Heart right ventricle (tissue), 16 donors: ENCODE results near the gene STARD8. TPM values are rescaled to one million over a fixed set of nuclear protein-coding genes. Genes with fewer than 3 reads are reported as not detected.

Experiments
- ATAC-seq, 8 donors: fragments of 200-7000 bp; cut with Tn5 transposase; one replicate each; pipeline ENCODE4 v1.9.1; 2020; ENCODE audit warnings: mild to moderate bottlenecking in 8 of 8, moderate library complexity in 8 of 8, moderate number of reproducible peaks in 1 of 8
- DNase-seq, 2 donors: peaks; one replicate each; pipeline ENCODE4 v3.0.0-alpha.2; 2020
- H3K27ac ChIP-seq, 10 donors: fragments of 200-600 bp; sonication (generic) in 2 of 10; one replicate each; pipeline versions ENCODE4 v1.5.0 to v1.8.0; 2020 to 2022; ENCODE audit warnings: mild to moderate bottlenecking in 3 of 10
- H3K27me3 ChIP-seq, 7 donors: fragments of 200-600 bp; one replicate each; pipeline ENCODE4 v1.8.0; 2021 to 2022; ENCODE audit warnings: mild to moderate bottlenecking in 2 of 7
- H3K36me3 ChIP-seq, 9 donors: fragments of 200-600 bp; sonication (generic) in 1 of 9; one replicate each; pipeline versions ENCODE4 v1.5.0 to v1.8.0; 2020 to 2022; ENCODE audit warnings: mild to moderate bottlenecking in 2 of 9
- H3K4me1 ChIP-seq, 9 donors: fragments of 200-600 bp; sonication (generic) in 1 of 9; one replicate each; pipeline versions ENCODE4 v1.5.0 to v1.8.0; 2020 to 2022; ENCODE audit warnings: mild to moderate bottlenecking in 4 of 9
- H3K4me3 ChIP-seq, 10 donors: fragments of 200-600 bp; sonication (generic) in 2 of 10; one replicate each; pipeline versions ENCODE4 v1.5.0 to v1.8.0; 2020 to 2022; ENCODE audit warnings: mild to moderate bottlenecking in 7 of 10, moderate library complexity in 2 of 10
- H3K9me3 ChIP-seq, 11 donors: fragments of 200-600 bp in 10 of 11; sonication (generic) in 2 of 11; one replicate each; pipeline versions ENCODE4 v1.5.0 to v1.8.0; 2013 to 2022; ENCODE audit warnings: mild to moderate bottlenecking in 2 of 11, control low read depth in 1 of 11, moderate library complexity in 1 of 11
- WGBS, 2 donors: extraction: QIAGEN DNeasy Blood & Tissue Kit; methylation state at CpG; one replicate each; pipeline ENCODE4 v1.1.7; 2013; ENCODE audit warnings: inconsistent platforms in 1 of 2; 5-methylcytosine and 5-hydroxymethylcytosine counted together
- intact Hi-C, 10 donors: fragments of 100-400 bp; cut with DNase I; formaldehyde crosslinking; loops; one replicate each; pipeline versions ENCODE4 v1.11.1 to v1.14.2; 2022
- polyA plus RNA-seq, 2 donors: library from polyadenylated mRNA; stranded (reverse); fragments of 200-250 nt; gene quantifications; one replicate each; pipeline ENCODE4 v1.2.3, GENCODE V29; 2013
- total RNA-seq, 10 donors: library from RNA; stranded (reverse); fragmentation: NEBNext Ultra II Directional in 3 of 10; extraction: Animal tissue kit (Norgen Biotek cat#: 25700) in 3 of 10; gene quantifications; one replicate each; pipeline versions ENCODE4 v1.2.1 to v1.2.4, GENCODE V29; 2021 to 2023
- TF ChIP-seq, protein P1 (sequence below), 9 donors: fragments of 200-600 bp; sonication (generic) in 2 of 9; IDR thresholded peaks; one replicate each; pipeline versions ENCODE4 v1.5.0 to v1.8.0; 2021 to 2022; ENCODE audit warnings: antibody characterized with exemption in 9 of 9, mild to moderate bottlenecking in 5 of 9, moderate library complexity in 1 of 9
- donor health status: Arrhythmogenic right ventricular cardiomyopathy.
- donor health status: ischemic (EF 13 %, LVEDD 7.1; RV severe dilation, severe dysfunction).
- donor health status: healthy with polysubstance abuse.
- donor health status: DM: no; HTN: yes; CAD: no.
- donor health status: DM: no; HTN: no; CAD: no.
- donor health status: ischemic (EF 25% LVEDD 6.9; RV normal size, moderate dysfunction).
- donor health status: ischemic (EF 25% LVEDD 5.7; RV mildly dilated, moderate dysfunction).
- donor health status: healthy.
- donor health status: DM: yes; HTN: yes; CAD: no.
- donor health status: Ischemic cardiomyopathy.
- donor health status: ischemic (EF 35%, LVEDD 5.7; RV mildly dilated, moderate dysfunction).
- donor health status: nonischemic (EF 11% LVEDD 7.7; RV severe dilation, severe dysfunction).
- donor health status: DM: yes; HTN: yes; CAD: no.
- donor health status: PGD.
- donor health status: ischemic (EF 29% LVEDD 5.4; RV normal size, mild dysfunction).
- donor health status: nonischemic (EF 23%, LVEDD 6.1; RV moderate dilation, normal function).

The STARD8 gene
- total and polyA plus RNA-seq, 12 donors: 4.7 to 11.7 (median 7.6) TPM

DNA sequence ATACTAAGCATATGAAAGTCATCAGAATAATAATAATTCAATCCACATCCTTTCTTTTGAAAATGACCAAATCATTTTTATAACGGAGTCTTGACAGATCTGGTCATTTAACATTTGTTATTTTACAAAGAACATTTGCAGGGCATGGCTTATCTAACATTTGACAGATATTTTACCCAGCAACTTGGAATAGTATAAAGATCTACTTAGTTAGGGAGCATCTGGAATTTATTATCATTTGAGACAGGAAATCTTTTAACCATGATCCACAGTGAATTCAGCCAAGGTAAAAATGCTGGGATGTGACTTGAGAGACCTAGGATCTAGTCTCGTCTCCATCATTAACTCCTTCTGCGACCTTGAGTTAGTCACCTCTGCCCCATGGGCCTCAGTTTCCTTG, 22.4 kb downstream of the STARD8 start:
- no peaks in the 10 kb centered on the region for H3K36me3 ChIP-seq
- H3K9me3 ChIP-seq: no peaks in the 10 kb centered on the region
- H3K27me3 ChIP-seq: peaks cover 0 to 13% (median 0%) of the 10 kb centered on the region in 7 donors
- no peak overlapping the region for H3K4me3 ChIP-seq
- H3K27ac ChIP-seq: peak overlapping the region in 2 of 10 donors; percentile 41 to 67
- intact Hi-C loops: loop anchor here in 1 of 10 donors (10.0 kb wide), 1 partner anchor 75 kb away; no protein-coding TSS in a partner anchor
- TF ChIP-seq, protein P1, sequence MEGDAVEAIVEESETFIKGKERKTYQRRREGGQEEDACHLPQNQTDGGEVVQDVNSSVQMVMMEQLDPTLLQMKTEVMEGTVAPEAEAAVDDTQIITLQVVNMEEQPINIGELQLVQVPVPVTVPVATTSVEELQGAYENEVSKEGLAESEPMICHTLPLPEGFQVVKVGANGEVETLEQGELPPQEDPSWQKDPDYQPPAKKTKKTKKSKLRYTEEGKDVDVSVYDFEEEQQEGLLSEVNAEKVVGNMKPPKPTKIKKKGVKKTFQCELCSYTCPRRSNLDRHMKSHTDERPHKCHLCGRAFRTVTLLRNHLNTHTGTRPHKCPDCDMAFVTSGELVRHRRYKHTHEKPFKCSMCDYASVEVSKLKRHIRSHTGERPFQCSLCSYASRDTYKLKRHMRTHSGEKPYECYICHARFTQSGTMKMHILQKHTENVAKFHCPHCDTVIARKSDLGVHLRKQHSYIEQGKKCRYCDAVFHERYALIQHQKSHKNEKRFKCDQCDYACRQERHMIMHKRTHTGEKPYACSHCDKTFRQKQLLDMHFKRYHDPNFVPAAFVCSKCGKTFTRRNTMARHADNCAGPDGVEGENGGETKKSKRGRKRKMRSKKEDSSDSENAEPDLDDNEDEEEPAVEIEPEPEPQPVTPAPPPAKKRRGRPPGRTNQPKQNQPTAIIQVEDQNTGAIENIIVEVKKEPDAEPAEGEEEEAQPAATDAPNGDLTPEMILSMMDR (IDR thresholded peaks at IDR 0.05): no peak
- no peak for DNase-seq
- peaks cover 0 to 35% (median 13%) of the 10 kb centered on the region in 9 donors for H3K4me1 ChIP-seq
- WGBS, 2 donors: 68 to 73% methylated on average over 3 of the region's 3 CpGs
- ATAC-seq: no peak

DNA sequence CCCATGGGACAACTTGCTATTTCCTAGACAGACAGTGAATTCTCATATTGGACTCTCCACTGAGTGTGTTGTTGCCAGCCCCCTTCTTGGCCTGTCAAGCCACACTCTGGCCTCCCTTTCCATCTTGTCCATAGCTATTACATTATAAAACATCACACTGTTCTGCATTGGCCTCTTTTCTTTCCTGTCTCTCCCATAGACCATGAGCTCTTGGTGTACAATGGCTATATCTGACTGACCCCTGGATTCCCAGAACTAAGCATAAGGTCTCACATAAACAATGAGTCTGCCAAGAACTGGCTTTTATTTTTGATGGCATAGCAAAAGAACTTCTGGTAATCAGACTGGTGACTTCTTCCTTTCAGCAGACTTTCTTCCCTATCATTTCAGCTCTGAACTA, 23.8 kb downstream of the STARD8 start:
- Histone ChIP-seq H3K4me3 (no peak overlapping the region), H3K4me1 (peaks cover 0 to 43% (median 13%) of the 10 kb centered on the region in 9 donors), H3K27me3 (peaks cover 0 to 11% (median 0%) of the 10 kb centered on the region in 7 donors), H3K9me3 (no peaks in the 10 kb centered on the region), H3K27ac (peak overlapping the region in 3 of 10 donors; percentile 39 to 73 (median 67)), H3K36me3 (no peaks in the 10 kb centered on the region)
- intact Hi-C loops: no loop called here
- peak in 4 of 8 donors; percentile 19 to 41 (median 30) for ATAC-seq
- TF ChIP-seq, protein P1 (IDR thresholded peaks at IDR 0.05): no peak
- DNase-seq: no peak

DNA sequence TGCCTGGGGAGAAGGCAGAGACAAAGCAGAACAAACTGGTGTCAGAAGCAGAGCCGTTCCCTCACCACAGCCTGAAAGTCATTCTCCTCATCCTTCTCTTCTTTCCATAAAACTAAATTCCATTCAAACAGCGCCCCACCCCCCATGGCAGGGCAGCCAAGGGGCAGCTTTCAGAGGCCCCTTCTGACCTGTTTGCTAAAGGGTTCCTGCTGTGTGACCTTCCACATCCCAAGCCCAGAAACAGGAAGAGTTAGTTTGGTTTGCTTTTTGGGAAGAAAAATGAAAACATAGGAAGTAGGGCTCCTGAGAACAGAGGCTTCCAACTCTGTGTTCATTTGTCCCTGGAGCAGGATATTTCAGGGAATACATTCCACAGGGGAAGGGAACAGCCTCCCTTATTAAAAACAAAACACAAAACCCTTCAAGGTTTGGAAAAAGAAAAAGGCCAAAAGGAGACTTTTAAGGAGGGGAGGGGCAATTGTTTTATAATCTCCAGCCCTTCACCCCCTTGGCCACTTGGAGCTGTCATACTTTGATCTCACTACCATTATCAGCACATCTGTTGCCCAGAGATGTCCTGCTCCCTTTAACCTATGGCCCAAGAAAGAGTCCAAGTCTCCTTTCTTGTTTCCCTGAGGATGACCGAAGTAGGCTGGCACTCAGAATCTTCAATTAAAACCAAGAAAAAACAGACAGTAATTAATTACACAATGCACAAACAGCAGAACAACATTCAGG, 25.3 kb downstream of the STARD8 start:
- TF ChIP-seq, protein P1 (IDR thresholded peaks at IDR 0.05): no peak
- no peak overlapping the region for H3K4me3 ChIP-seq
- ATAC-seq (peak; percentile 25 to 87 (median 66)), DNase-seq (peak; percentile 40 to 48)
- peaks cover 0 to 45% (median 13%) of the 10 kb centered on the region in 9 donors for H3K4me1 ChIP-seq
- WGBS, 2 donors: 52 to 58% methylated on average over 3 of the region's 3 CpGs
- no peaks in the 10 kb centered on the region for H3K36me3 ChIP-seq
- H3K27ac ChIP-seq: peak overlapping the region; percentile 2 to 73 (median 42)
- no peaks in the 10 kb centered on the region for H3K9me3 ChIP-seq
- peaks cover 0 to 14% (median 0%) of the 10 kb centered on the region in 7 donors for H3K27me3 ChIP-seq
- intact Hi-C loops: no loop called here

DNA sequence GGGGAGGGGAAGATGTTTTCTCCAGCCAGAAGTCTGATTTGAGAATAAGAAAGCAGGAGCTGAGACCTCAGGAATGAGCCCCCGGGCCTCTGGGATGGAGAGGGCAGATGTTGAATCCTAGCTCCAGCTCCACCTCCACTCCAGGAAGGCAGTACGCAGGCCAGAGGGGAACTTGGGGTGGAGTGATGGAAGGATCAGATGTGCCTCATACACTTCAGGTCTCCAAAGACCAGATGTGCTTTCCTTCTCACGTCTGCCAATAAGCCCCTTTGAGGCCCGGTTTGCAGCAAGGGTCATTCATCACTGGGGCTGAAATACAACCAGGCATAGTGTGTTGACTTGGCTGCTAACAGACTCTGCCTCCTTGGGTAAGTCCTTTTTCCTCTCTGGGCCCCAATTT, 28.1 kb downstream of the STARD8 start:
- peaks cover 0 to 40% (median 9%) of the 10 kb centered on the region in 9 donors for H3K4me1 ChIP-seq
- no peak for ATAC-seq
- intact Hi-C loops: no loop called here

More for the DNA sequence above, 28.1 kb downstream of the STARD8 start:
- DNase-seq: no peak
- 38 to 44% methylated on average over 4 of the region's 4 CpGs for WGBS, 2 donors
- no peaks in the 10 kb centered on the region for H3K36me3 ChIP-seq
- no peak overlapping the region for H3K4me3 ChIP-seq
- H3K9me3 ChIP-seq: no peaks in the 10 kb centered on the region
- peaks cover 0 to 22% (median 0%) of the 10 kb centered on the region in 7 donors for H3K27me3 ChIP-seq
- no peak overlapping the region for H3K27ac ChIP-seq
- TF ChIP-seq, protein P1 (IDR thresholded peaks at IDR 0.05): no peak
